GM12878 (cell line): ENCODE measurements around the gene SLC38A8.

Source experiments
- CEBPB ChIP-seq, 2 experiments: fragments of 150-350 bp in 1 of 2; IDR thresholded peaks; 2 replicates each; pipeline ENCODE4 v1.6.1; 2012 to 2014; ENCODE audit warnings: low read depth in 2 of 2, low read length in 2 of 2, borderline replicate concordance in 1 of 2, inconsistent platforms in 1 of 2
- EZH2 ChIP-seq: IDR thresholded peaks from 2 replicates; pipeline ENCODE4 v1.6.1; 2012; ENCODE audit warnings: low read depth, mild to moderate bottlenecking, control low read depth, inconsistent platforms, low read length, borderline replicate concordance; ENCODE audit not compliant: control insufficient read depth
- HDAC2 ChIP-seq: fragments of 200-600 bp; sonication (generic); IDR thresholded peaks from 2 replicates; pipeline ENCODE4 v1.6.1; 2017
- HDAC6 ChIP-seq: fragments of 200-600 bp; sonication (generic); IDR thresholded peaks from one replicate; pipeline ENCODE4 v1.8.0; 2017; ENCODE audit warnings: antibody characterized with exemption; ENCODE audit not compliant: unreplicated experiment
- NFYB ChIP-seq: IDR thresholded peaks from 2 replicates; pipeline ENCODE4 v1.6.1; 2011; ENCODE audit warnings: low read depth, mild to moderate bottlenecking, low read length, improper control_type of control experiment, moderate library complexity; ENCODE audit not compliant: insufficient read depth
- POLR2AphosphoS5 ChIP-seq: IDR thresholded peaks from 2 replicates; pipeline ENCODE4 v1.6.1; 2011; ENCODE audit warnings: mild to moderate bottlenecking, low read length, inconsistent platforms
- SIN3A ChIP-seq: IDR thresholded peaks from 2 replicates; pipeline ENCODE4 v1.6.1; 2012; ENCODE audit warnings: low read depth, low read length, improper control_type of control experiment
- SUPT20H ChIP-seq: IDR thresholded peaks from 2 replicates; pipeline ENCODE4 v1.6.1; 2011; ENCODE audit warnings: low read depth, mild to moderate bottlenecking, low read length, moderate library complexity, borderline replicate concordance; ENCODE audit not compliant: control insufficient read depth
- TF ChIP-seq, protein P1 (sequence below): IDR thresholded peaks from 2 replicates; pipeline ENCODE4 v1.6.1; 2011; ENCODE audit warnings: low read depth, low read length, improper control_type of control experiment, borderline replicate concordance
- TF ChIP-seq, protein P2 (sequence below), 3 experiments: IDR thresholded peaks in 2 of 3; conservative IDR thresholded peaks in 1 of 3; 2 replicates each; pipeline ENCODE4 v1.5.1; 2011; ENCODE audit warnings: low read depth in 3 of 3, low read length in 3 of 3, mild to moderate bottlenecking in 3 of 3, control low read depth in 2 of 3, moderate library complexity in 2 of 3, inconsistent platforms in 1 of 3, mixed read lengths in 1 of 3; ENCODE audit not compliant: control insufficient read depth in 2 of 3, insufficient read depth in 1 of 3; ENCODE audit errors: extremely low read depth in 1 of 3

DNA sequence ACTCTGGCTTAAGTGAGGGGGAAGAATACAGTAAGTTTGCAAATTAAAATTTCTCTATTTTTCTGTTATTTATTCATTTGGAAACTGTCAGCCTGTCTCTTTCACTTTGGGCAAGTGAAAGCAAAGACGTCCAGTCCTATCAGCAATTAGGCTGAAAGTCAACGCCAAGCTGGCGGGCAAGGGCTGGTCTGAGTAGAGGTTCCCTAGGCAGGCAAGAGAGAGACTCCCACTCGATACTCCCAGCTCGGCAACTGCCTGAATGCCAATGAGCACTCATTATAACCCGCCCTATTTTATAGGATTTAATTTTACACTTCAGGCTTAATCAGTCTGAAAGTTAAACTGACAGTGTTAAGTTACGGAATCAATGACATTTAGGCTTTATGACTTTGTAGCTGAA is 14.3 kb upstream of the SLC38A8 start:
- TF ChIP-seq POLR2AphosphoS5 (no peak), SIN3A (no peak), CEBPB (IDR thresholded peaks at IDR 0.05; ENCODE audit: borderline replicate concordance in 1 of 2, low read depth in 2 of 2, low read length in 2 of 2) (no peak), HDAC6 (no peak), HDAC2 (no peak), SUPT20H (no peak), NFYB (no peak), EZH2 (no peak)
- TF ChIP-seq, protein P1, sequence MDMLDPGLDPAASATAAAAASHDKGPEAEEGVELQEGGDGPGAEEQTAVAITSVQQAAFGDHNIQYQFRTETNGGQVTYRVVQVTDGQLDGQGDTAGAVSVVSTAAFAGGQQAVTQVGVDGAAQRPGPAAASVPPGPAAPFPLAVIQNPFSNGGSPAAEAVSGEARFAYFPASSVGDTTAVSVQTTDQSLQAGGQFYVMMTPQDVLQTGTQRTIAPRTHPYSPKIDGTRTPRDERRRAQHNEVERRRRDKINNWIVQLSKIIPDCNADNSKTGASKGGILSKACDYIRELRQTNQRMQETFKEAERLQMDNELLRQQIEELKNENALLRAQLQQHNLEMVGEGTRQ, result no peak
- TF ChIP-seq, protein P2, sequence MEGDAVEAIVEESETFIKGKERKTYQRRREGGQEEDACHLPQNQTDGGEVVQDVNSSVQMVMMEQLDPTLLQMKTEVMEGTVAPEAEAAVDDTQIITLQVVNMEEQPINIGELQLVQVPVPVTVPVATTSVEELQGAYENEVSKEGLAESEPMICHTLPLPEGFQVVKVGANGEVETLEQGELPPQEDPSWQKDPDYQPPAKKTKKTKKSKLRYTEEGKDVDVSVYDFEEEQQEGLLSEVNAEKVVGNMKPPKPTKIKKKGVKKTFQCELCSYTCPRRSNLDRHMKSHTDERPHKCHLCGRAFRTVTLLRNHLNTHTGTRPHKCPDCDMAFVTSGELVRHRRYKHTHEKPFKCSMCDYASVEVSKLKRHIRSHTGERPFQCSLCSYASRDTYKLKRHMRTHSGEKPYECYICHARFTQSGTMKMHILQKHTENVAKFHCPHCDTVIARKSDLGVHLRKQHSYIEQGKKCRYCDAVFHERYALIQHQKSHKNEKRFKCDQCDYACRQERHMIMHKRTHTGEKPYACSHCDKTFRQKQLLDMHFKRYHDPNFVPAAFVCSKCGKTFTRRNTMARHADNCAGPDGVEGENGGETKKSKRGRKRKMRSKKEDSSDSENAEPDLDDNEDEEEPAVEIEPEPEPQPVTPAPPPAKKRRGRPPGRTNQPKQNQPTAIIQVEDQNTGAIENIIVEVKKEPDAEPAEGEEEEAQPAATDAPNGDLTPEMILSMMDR (IDR thresholded peaks at IDR 0.05 in 2 of 3, conservative IDR thresholded peaks at IDR 0.05 in 1 of 3; ENCODE audit: control insufficient read depth in 2 of 3, extremely low read depth in 1 of 3, insufficient read depth in 1 of 3, low read depth in 3 of 3, low read length in 3 of 3), result no peak
